NCI-H82 treated with DMSO at 0.1 percent for 48 hours (cell line): Measurements from ENCODE around the gene VEPH1.

Experiments
- DNase-seq: peaks from one replicate; lab custom pipeline; 2025; ENCODE audit not compliant: unreplicated experiment; lab: John Stamatoyannopoulos, UW

The VEPH1 gene

DNA sequence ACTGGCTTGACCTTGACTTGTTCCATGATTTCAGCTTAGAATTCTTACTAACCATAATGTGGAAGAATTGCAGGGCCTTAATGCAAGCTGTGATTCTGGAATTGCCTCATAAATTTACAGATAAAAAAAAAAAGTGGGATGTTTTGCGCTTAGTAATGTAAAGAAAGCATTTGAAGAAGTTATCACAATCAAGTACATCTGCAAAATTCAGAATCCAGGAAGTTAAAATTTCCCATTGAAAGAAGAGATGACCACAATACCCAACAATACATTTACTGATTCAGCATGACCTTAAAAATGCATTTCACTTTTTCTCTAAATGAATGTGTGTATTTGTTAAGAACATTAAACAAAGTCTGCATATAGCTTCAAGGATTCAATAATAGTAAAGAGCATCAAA, 278.2 kb downstream of the VEPH1 start:
- no peak for DNase-seq

DNA sequence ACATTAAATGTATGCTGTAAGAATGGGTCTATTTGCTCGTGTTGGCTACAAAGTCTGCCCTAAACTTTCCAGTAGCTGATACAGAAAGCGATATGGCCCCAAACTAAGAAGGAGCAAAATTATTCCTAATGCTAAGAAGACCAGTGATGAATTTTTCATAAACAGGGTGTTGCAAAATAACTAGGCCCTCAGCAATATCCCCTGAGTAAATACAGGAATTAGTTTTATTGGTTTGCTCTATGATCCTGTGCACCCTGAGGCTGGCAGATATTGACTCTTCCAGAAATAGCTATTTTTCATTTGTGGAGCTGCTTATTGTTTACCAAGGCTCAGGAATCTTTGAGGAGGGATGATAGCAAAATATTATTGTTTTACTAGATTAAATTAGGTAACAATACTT, 282.3 kb downstream of the VEPH1 start:
- DNase-seq: no peak

DNA sequence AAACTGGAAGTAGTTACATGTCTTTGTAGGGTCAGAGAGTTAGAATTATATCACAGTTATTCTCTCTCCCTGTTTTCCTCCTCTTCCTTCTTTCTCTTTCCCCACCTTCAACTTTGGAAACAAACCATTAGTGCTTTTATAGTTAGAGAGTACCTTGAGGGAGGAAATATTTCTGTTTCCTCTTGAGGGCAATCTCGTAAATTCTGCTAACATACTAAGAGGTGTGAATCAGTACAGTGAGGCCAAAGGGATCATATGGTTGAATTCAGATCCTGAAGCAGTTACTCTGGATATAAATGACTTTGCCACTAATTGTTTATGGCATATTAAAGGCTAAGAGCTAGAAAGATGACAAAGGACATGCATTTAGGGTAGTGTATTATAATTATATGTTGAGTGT, 283.0 kb downstream of the VEPH1 start:
- DNase-seq: no peak

DNA sequence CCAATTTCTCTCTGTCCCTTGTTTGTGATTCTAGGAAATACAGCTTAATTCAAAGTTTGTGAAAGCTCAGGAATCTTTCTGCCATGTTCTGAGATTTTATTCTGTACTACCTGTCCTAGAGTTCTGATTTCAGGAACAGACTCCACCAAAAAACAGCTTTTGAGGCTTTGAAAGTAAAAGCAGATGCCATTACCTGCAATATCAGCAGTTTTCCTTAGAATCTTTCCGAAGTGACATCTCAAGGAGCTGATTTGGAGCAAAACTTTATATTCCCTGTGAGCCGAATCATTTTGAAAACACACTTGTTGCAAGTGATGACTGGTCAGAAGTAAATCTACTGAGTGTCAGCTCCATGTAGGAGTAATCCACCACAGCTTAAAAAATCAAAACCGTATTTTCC, 284.0 kb downstream of the VEPH1 start:
- DNase-seq: no peak
